ENCODE results near the gene ORAI3. TPM values are rescaled to one million over a fixed set of nuclear protein-coding genes. Genes with fewer than 3 reads are reported as not detected.

ORAI3 gene
- total RNA-seq, 1 donor from 2014 or later, result 51.4 TPM

DNA sequence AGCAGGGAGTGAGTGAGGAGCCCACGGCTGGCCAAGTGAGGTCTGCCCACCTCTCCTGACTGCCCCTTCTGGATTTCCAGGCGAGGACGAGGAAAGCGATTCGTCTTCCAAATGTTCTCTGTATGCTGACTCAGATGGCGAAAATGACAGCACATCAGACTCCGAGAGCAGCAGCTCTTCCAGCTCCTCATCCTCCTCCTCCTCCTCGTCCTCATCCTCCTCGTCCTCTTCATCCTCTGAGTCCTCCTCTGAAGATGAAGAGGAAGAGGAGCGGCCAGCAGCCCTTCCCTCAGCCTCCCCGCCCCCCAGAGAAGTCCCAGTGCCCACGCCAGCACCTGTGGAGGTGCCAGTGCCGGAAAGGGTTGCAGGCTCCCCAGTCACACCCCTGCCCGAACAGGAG, 22.4 kb downstream of the ORAI3 start:
- no peak for DNase-seq (ENCODE audit: low read depth)

DNA sequence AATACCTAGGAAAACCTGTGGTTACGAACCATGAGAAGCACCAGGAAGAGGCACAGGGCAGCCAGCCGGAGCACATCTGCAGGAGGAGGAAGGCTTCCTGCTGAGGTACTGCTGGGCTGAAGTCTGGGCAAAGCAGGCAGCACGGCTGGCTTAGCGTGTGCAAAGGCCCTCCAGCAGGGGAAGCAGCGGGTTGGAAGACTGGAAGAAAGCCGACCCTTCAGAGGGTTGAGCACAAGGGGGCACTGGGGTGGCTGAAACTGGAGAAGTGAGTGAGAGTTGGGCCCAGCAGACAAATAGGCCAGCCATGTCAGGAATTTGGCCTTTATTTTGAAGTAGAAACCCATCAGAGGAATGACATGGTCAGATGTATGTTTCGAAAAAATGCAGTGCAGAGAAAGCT, 24.0 kb downstream of the ORAI3 start:
- no peak for DNase-seq (ENCODE audit: low read depth)

DNA sequence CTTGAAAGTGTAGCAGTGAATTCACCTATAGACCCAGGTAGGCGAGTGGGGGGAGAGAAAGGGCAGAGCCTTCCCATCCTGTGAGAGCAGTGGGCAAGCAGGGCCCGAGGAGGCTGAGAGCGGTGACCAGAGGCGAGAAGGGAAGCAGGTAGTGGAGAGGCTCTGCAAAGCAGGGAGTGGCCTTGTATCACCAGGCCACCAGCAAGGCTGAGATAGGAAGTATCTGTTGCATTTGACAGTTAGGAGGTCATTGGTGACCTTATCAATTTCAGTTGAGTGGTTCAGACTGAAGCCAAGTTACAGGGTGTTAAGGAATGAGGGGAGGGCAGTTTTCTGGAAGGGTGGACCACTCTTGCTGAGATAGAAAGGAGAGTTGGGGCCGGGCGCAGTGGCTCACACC, 25.5 kb downstream of the ORAI3 start:
- DNase-seq (ENCODE audit: low read depth), result no peak

GRCh38 chr16:30976486-30976885, 27.6 kb downstream of the ORAI3 start:
- no peak for DNase-seq (ENCODE audit: low read depth)

- no peak for DNase-seq (ENCODE audit: low read depth)
Observed at GRCh38 chr16:30977502-30977901, 28.6 kb downstream of the ORAI3 start.

- DNase-seq (ENCODE audit: low read depth), result no peak
Observed at GRCh38 chr16:30979170-30980022, 30.5 kb downstream of the ORAI3 start.

DNA sequence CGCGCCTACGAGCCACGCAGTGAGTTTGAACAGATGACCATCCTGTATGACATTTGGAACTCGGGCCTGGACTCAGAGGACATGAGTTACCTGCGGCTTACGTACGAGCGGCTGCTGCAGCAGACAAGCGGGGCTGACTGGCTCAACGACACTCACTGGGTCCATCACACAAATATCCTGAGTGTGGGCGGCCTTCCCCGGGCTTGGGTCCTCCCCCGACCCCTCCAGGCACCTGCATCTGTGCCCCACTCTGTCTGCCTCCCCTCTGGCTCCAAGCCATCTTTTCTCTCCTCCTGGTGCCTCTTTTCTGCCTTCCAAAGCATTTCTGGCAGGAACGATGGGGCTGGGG, 31.1 kb downstream of the ORAI3 start:
- DNase-seq (ENCODE audit: low read depth), result no peak

- no peak for DNase-seq (ENCODE audit: low read depth)
Observed at GRCh38 chr16:30980434-30980833, 31.6 kb downstream of the ORAI3 start.

DNA sequence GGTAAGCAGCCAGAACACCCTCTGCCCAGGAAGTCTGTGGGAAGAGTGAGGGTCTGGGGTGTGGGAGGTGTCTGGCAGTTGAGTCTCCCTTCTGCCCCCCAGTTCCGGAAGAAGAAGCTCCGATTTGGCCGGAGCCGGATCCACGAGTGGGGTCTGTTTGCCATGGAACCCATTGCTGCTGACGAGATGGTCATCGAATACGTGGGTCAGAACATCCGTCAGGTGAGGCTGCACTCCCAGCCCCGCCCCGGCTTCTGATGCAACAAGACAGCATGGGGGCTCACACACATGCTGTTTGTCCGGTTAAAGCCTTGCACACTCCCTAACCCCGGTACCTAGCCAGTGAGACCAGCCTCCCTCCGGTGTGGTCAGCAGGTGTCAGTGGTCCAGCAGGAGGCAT, 32.1 kb downstream of the ORAI3 start:
- no peak for DNase-seq (ENCODE audit: low read depth)

DNA sequence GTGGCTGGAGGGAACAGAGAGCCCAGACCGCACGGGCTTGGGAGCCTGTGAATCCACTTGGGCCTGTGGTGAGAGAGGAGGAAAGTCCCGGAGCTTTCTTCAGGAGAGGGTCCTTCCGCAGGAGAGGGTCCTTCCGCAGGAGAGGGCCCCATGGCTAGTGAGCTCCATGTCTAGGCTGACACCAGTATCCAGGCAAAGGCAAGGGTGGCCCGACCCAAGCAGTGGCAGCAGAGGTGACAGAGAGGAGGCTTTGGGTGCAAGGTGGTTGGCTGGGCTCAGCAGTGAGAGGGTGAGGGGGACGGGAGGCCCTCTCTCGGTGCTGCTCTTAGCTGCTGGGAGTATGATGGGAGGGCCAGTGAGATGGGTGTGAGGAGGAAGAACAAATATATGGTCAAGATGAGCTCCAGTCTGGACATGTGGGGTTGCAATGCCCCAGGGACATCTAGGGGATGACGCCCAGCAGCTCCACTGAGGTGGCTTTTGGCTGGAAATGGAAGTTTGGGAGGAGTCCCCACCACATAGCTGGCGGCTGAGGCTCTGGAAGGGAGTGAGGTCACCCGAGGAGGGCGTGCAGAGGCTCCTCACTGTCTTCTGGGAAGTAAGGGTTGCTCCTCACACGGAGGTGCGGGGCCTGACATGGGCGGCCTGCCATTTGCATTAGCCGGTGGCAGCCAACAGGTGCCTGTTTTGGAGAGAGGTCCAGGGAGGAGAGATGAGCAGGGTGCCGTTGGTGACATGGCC, 33.9 kb downstream of the ORAI3 start:
- DNase-seq (ENCODE audit: low read depth), result no peak

- no peak for DNase-seq (ENCODE audit: low read depth)
Observed at GRCh38 chr16:30983289-30983889, 34.5 kb downstream of the ORAI3 start.

- no peak for DNase-seq (ENCODE audit: low read depth)
Observed at GRCh38 chr16:30983898-30984610, 35.2 kb downstream of the ORAI3 start.

DNA sequence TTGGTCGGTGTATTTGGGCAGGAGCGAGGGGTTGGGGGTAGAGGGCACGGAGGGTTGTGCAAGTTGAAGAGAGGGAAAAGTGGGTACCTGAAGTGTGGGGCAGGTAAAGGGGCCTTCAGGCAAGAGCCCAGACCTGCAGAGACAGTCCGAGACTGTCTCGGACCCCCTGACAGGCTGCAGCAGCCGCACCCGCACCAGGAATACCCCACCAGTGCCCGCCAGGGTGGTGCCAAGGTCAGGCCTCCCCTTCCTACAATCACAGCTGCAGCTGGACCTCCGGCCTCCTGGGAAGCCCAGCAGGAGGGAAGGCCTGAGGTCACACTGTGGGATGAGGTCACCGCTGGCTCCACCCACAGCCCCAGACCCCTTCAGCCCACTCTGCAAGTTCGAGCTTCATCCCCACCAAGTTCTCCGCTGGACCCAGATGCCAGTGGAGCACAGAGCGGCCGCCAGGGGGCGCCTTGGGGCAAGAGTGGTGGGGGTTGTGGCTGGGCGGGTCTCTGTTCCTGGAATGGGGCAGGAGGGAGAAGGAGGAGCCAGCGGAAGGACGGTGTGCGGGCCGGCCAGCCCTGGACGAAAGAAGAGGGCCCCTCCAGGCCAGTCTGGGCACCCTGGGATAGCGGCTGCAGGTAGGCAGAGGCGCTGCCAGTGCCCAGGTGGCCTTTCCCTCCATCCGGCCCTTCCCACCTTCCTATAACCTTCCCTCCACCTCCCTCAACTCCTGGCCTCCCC, 36.0 kb downstream of the ORAI3 start, which contains the start of gene HSD3B7:
Gene HSD3B7, plus strand, starts transcription at position 539 of the 732 bp plus-strand sequence. CDS start 452 bp downstream, outside the sequence.
- peak; percentile 43 for DNase-seq (ENCODE audit: low read depth)

DNA sequence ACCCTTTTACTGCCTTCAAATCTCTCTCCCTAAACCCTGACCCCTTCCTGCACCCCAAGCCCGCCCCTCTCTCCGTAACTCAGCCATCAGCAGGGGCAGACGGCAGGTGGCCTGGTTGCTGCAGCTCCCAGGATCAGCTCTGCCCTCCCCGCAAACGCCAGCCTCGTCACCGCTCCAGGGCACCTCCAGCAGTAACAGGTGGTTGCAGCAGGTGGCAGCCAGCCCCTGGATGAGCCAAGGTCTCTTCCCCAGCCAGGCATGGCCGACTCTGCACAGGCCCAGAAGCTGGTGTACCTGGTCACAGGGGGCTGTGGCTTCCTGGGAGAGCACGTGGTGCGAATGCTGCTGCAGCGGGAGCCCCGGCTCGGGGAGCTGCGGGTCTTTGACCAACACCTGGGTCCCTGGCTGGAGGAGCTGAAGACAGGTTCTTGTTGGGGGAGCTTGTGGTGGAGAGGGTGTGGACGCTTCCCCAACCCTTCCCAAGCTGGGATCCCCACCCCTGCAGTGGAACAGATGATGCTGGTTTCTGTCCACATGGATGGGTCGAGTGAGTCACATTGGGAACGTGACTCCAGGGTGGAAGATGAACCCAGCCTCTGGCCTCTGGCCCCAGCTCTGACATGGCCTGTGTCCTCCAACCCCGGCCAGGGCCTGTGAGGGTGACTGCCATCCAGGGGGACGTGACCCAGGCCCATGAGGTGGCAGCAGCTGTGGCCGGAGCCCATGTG, 36.7 kb downstream of the ORAI3 start:
- DNase-seq (ENCODE audit: low read depth), result peak; percentile 64

DNA sequence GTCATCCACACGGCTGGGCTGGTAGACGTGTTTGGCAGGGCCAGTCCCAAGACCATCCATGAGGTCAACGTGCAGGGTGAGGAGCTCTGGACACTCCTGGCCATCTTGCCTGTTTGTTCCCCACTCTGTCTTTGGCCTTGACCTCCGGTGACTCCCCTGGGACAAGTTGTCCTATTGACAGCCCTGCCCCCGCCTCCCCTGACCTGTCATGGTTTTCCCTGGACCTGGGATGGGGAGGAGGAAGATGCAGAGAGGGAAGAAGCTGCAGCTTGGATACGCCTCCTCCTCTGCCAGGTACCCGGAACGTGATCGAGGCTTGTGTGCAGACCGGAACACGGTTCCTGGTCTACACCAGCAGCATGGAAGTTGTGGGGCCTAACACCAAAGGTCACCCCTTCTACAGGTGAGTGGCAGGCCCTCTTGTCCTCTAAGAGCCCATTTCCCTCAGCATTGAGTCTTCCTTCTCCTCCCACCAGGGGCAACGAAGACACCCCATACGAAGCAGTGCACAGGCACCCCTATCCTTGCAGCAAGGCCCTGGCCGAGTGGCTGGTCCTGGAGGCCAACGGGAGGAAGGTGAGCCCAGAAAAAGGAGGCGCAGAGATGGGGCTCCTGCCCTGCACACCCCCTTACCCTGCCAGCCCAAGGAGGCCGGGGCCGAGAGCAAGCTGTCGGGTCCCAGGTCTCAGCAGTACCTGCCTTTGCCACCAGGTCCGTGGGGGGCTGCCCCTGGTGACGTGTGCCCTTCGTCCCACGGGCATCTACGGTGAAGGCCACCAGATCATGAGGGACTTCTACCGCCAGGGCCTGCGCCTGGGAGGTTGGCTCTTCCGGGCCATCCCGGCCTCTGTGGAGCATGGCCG, 37.5 kb downstream of the ORAI3 start:
- no peak for DNase-seq (ENCODE audit: low read depth)

DNA sequence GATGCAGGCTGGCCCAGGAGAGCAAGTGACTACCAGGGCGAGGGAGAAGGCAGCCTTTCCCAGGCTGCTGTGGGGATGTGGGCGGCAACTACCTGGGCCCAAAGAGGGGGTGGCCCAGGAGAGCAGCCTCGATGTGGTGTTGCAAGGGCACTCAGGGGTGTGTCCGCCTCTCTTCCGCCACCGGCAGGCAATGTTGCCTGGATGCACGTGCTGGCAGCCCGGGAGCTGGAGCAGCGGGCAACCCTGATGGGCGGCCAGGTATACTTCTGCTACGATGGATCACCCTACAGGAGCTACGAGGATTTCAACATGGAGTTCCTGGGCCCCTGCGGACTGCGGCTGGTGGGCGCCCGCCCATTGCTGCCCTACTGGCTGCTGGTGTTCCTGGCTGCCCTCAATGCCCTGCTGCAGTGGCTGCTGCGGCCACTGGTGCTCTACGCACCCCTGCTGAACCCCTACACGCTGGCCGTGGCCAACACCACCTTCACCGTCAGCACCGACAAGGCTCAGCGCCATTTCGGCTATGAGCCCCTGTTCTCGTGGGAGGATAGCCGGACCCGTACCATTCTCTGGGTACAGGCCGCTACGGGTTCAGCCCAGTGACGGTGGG, 38.8 kb downstream of the ORAI3 start:
- no peak for DNase-seq (ENCODE audit: low read depth)

GRCh38 chr16:30989469-30990047, 40.7 kb downstream of the ORAI3 start:
- no peak for DNase-seq (ENCODE audit: low read depth)

GRCh38 chr16:30990105-30990504, 41.2 kb downstream of the ORAI3 start:
- DNase-seq (ENCODE audit: low read depth), result no peak

- no peak for DNase-seq (ENCODE audit: low read depth)
Observed at GRCh38 chr16:30991052-30991451, 42.2 kb downstream of the ORAI3 start.

Data from renal cortical epithelial cell (primary cell).